Peyer's patch (tissue), 4 donors: Measurements from ENCODE around the gene TPBG.

Source experiments
- CTCF ChIP-seq, 6 experiments: fragments of 450-650 bp in 4 of 6; fragments of 200-600 bp in 2 of 6; sonication (generic) in 1 of 6; IDR thresholded peaks; one replicate each; pipeline ENCODE4 v1.5.1; 2017 to 2019; ENCODE audit warnings: antibody characterized with exemption in 6 of 6, mild to moderate bottlenecking in 3 of 6, moderate library complexity in 1 of 6
- POLR2A ChIP-seq, 2 donors: fragments of 450-650 bp; IDR thresholded peaks; one replicate each; pipeline ENCODE4 v1.5.1; 2017; ENCODE audit warnings: antibody characterized with exemption in 2 of 2, mild to moderate bottlenecking in 2 of 2, moderate library complexity in 2 of 2

- TF ChIP-seq CTCF (IDR thresholded peaks at IDR 0.05) (no peak), POLR2A (IDR thresholded peaks at IDR 0.05) (no peak)
These were observed 9.0 kb downstream of the TPBG start for GRCh38 chr6:82372656-82373055.
